ENCODE data around the gene ORC4. TPM values are rescaled to one million over a fixed set of nuclear protein-coding genes. Genes with fewer than 3 reads are reported as not detected.

The ORC4 gene
- total and polyA plus RNA-seq, 2 of the 8 experiments (the other 6 are each of a cell fraction or from before 2014, with no cell fraction given) = 22.7 to 63.7 TPM

DNA sequence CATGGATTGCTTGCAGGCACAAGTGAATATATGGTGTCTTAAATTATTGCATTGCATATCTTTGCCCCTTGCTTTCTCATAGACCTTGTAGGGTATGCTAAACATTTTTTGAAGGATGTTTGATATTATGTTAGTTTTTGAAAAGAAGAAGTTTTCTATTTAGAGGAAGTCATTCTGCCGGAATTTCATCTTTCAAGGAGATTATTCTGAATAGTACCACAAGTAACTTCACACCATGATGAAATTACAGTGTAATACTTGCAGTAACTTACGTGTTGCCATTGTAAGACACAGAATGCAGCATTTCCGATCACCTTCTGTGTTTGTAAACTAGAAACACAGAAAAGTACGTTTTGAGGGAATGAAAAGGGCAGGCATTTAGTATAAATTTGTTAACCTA lies 103.8 kb downstream of the ORC4 start:
- CTCF ChIA-PET (ENCODE audit: partially characterized antibody) = interaction anchor here (1.8 kb wide), 1 partner anchor 872 kb away, joined by 4 read pairs; no protein-coding TSS in a partner anchor
- no peak overlapping the region for H3K4me3 ChIP-seq (ENCODE audit: extremely low read depth in 1 of 4, insufficient read depth in 2 of 4, low read depth in 3 of 4, low read length in 4 of 4)
- TF ChIP-seq TBP (IDR thresholded peaks at IDR 0.05; ENCODE audit: low read depth, low read length) = no peak
- no peak for TF ChIP-seq SP2 (IDR thresholded peaks at IDR 0.05; ENCODE audit: low read length)
- no peak for TF ChIP-seq POLR2A (IDR thresholded peaks at IDR 0.05; ENCODE audit: control extremely low read depth in 1 of 2, low read depth in 2 of 2, low read length in 2 of 2)
- TF ChIP-seq RFX5 (IDR thresholded peaks at IDR 0.05; ENCODE audit: borderline replicate concordance, low read depth, low read length) = no peak
- TF ChIP-seq NRF1 (IDR thresholded peaks at IDR 0.05; ENCODE audit: low read depth, low read length) = no peak
- TF ChIP-seq SUZ12 (IDR thresholded peaks at IDR 0.05; ENCODE audit: low read length) = no peak

More for the DNA sequence above, 103.8 kb downstream of the ORC4 start:
- POLR2A ChIA-PET (ENCODE audit: partially characterized antibody) = interaction anchor here (0.6 kb wide), 1 partner anchor 11 kb away, joined by 3 read pairs; no protein-coding TSS in a partner anchor
- H3K4me1 ChIP-seq (replicated peaks in 1 of 4; ENCODE audit: control insufficient read depth in 3 of 4, insufficient read depth in 4 of 4, low read length in 3 of 4) = no peaks in the 10 kb centered on the region
- H3K36me3 ChIP-seq (ENCODE audit: control insufficient read depth in 2 of 4, insufficient read depth in 4 of 4, low read length in 3 of 4) = peaks cover 0 to 10% (median 0%) of the 10 kb centered on the region in 4 experiments; a peak in 5 of 8 replicates
- H3K27me3 ChIP-seq (replicated peaks in 1 of 4; ENCODE audit: control insufficient read depth in 3 of 4, extremely low read depth in 1 of 4, insufficient read depth in 3 of 4, low read length in 3 of 4) = no peaks in the 10 kb centered on the region
- H3K56ac ChIP-seq (replicated peaks; ENCODE audit: insufficient read length, low read depth, low read length) = no peak overlapping the region
- no peak overlapping the region for H4K5ac ChIP-seq (ENCODE audit: insufficient read length, low read depth, low read length)
- H3K23ac ChIP-seq (ENCODE audit: insufficient read length) = no peak overlapping the region
- H2BK15ac ChIP-seq (ENCODE audit: low read length) = no peak overlapping the region
- H4K20me1 ChIP-seq (replicated peaks in 1 of 2; ENCODE audit: control insufficient read depth in 1 of 2, insufficient read depth in 2 of 2, low read length in 2 of 2) = peaks cover 0 to 2% of the 10 kb centered on the region in 2 experiments
- no peaks in the 10 kb centered on the region for H3K79me2 ChIP-seq (ENCODE audit: control insufficient read depth in 1 of 2, insufficient read depth in 2 of 2, low read length in 2 of 2)
- no peak overlapping the region for H3K14ac ChIP-seq (ENCODE audit: insufficient read length)
- H3K23me2 ChIP-seq (ENCODE audit: low read depth, low read length) = no peaks in the 10 kb centered on the region
- no peak overlapping the region for H2AK5ac ChIP-seq (ENCODE audit: low read depth, low read length)
- DNase-seq (ENCODE audit: low read depth in 1 of 2, low spot score in 2 of 2) (no peak), FAIRE-seq (no peak)
- H3K18ac ChIP-seq (ENCODE audit: extremely low read depth, low read length) = no peak overlapping the region
- no peak overlapping the region for H3K4ac ChIP-seq (replicated peaks; ENCODE audit: insufficient read length, low read depth, low read length)
- H2BK20ac ChIP-seq (ENCODE audit: low read length) = no peak overlapping the region
- H2AFZ ChIP-seq (ENCODE audit: low read length) = no peak overlapping the region
- H4K91ac ChIP-seq (replicated peaks; ENCODE audit: insufficient read length, low read length) = no peak overlapping the region
- H3K27ac ChIP-seq (ENCODE audit: low read depth, low read length) = no peak overlapping the region
- H3K79me1 ChIP-seq (ENCODE audit: low read depth, low read length) = no peaks in the 10 kb centered on the region
- H3K9ac ChIP-seq (replicated peaks in 1 of 4; ENCODE audit: extremely low read depth in 1 of 4, low read depth in 3 of 4, low read length in 3 of 4) = no peak overlapping the region
- no peak overlapping the region for H3K4me2 ChIP-seq (ENCODE audit: insufficient read depth in 1 of 2, low read depth in 2 of 2, low read length in 2 of 2)
- H3K9me3 ChIP-seq (ENCODE audit: insufficient read depth in 2 of 2, low read depth in 1 of 2, low read length in 1 of 2) = no peaks in the 10 kb centered on the region
- H2BK120ac ChIP-seq (replicated peaks; ENCODE audit: low read depth, low read length) = no peak overlapping the region
- 90% methylated on average over 4 of the region's 4 CpGs; no CpG with 5 or more reads in 1 of the 2 experiments for WGBS, 2 experiments (ENCODE audit: extremely low coverage in 1 of 2, insufficient coverage in 1 of 2, insufficient read length in 1 of 2, insufficient replicate concordance in 2 of 2, low coverage in 1 of 2, low lambda C conversion rate in 2 of 2, missing lambda C conversion rate in 1 of 2)
- H2BK5ac ChIP-seq (ENCODE audit: low read depth, low read length) = no peak overlapping the region
- H2BK12ac ChIP-seq (ENCODE audit: low read depth, low read length) = no peak overlapping the region
- no peak overlapping the region for H4K8ac ChIP-seq (ENCODE audit: extremely low read depth, insufficient read depth, low read length)

All from H1 (cell line).